Uterus (tissue), 4 donors: Measurements from ENCODE around the gene ARAP2. TPM values are rescaled to one million over a fixed set of nuclear protein-coding genes. Genes with fewer than 3 reads are reported as not detected.

ENCODE experiments used
- DNase-seq, 2 donors: peaks; one replicate each; pipeline ENCODE4 v3.0.0-alpha.2; 2019 to 2020
- H3K27ac ChIP-seq, 2 donors: fragments of 200-600 bp; sonication (generic); 1 replicate in 1 of 2; 2 replicates in 1 of 2; pipeline ENCODE4 v1.5.1; 2016 to 2018
- H3K27me3 ChIP-seq, 2 donors: fragments of 200-600 bp; sonication (generic); one replicate each; pipeline ENCODE4 v1.5.1; 2018 to 2019; ENCODE audit warnings: control low read depth in 1 of 2
- H3K36me3 ChIP-seq, 2 donors: fragments of 200-600 bp; sonication (generic); one replicate each; pipeline ENCODE4 v1.5.1; 2019; ENCODE audit warnings: control low read depth in 1 of 2
- H3K4me1 ChIP-seq, 2 donors: fragments of 200-600 bp; sonication (generic); one replicate each; pipeline ENCODE4 v1.5.1; 2018 to 2019; ENCODE audit warnings: control low read depth in 1 of 2
- H3K4me3 ChIP-seq, 2 donors: fragments of 200-600 bp; sonication (generic); 1 replicate in 1 of 2; 2 replicates in 1 of 2; pipeline ENCODE4 v1.5.1; 2018 to 2019; ENCODE audit warnings: mild to moderate bottlenecking in 1 of 2
- H3K9me3 ChIP-seq, 2 donors: fragments of 200-600 bp; sonication (generic); one replicate each; pipeline ENCODE4 v1.5.1; 2019; ENCODE audit warnings: control low read depth in 1 of 2
- CTCF ChIP-seq, 4 experiments: fragments of 200-600 bp in 2 of 4; fragments of 450-650 bp in 2 of 4; sonication (generic) in 2 of 4; IDR thresholded peaks; one replicate each; pipeline ENCODE4 v1.5.1; 2016 to 2019; ENCODE audit warnings: antibody characterized with exemption in 4 of 4, mild to moderate bottlenecking in 2 of 4, moderate library complexity in 1 of 4
- POLR2A ChIP-seq, 2 donors: fragments of 450-650 bp; IDR thresholded peaks; one replicate each; pipeline ENCODE4 v1.6.1; 2016; ENCODE audit warnings: antibody characterized with exemption in 2 of 2, mild to moderate bottlenecking in 1 of 2, moderate library complexity in 1 of 2
- intact Hi-C: fragments of 100-400 bp; cut with DNase I; formaldehyde crosslinking; loops from one replicate; pipeline ENCODE4 v1.15.1; 2023; ENCODE audit warnings: low total_unique reads
- total RNA-seq, 4 donors: library from RNA; depleted of rRNA in 3 of 4; stranded (reverse); fragments of >200 nt in 3 of 4; gene quantifications; one replicate each; pipeline versions ENCODE4 v1.1.0 to v1.2.4, GENCODE V29; 2014 to 2023
- donor health status: DM: yes; HTN: yes; CAD: no.

The ARAP2 gene
- total RNA-seq, 4 donors from 2014 or later = 10.5 to 134 (median 27.1) TPM

DNA sequence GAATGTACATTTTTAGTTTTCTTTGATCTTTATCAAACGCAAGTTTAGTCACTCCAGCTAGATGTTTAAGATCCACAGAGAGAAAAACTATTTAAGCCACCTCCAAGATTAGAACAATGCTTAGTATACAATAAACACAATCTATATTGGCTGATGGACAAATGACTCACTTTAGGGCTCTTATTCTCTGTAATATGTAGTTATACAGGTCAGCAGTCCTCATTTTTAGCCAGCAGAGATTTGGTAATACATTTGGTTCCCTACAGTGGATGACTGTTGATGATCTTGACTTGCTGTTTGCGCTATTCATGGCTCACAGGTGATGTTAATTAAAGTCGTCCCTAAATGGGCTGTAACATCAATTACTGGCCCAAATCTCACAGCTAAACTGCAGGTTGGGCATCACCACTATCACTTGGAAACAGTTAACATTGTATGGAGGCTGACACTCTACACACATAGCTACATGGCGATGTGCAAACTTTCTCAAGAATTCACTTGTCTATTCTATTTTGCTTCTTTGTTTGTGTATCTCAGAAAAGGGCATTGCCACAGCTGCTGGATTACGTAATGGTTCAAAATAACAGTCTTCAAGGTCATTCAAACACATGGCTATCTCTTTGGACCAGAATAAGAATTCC is 25.3 kb upstream of the ARAP2 start:
- H3K27ac ChIP-seq = no peak overlapping the region
- no peak for TF ChIP-seq POLR2A (IDR thresholded peaks at IDR 0.05)
- TF ChIP-seq CTCF (IDR thresholded peaks at IDR 0.05) = no peak
- no peak overlapping the region for H3K4me3 ChIP-seq
- H3K27me3 ChIP-seq = no peaks in the 10 kb centered on the region
- no peaks in the 10 kb centered on the region for H3K36me3 ChIP-seq
- no peaks in the 10 kb centered on the region for H3K9me3 ChIP-seq
- DNase-seq = no peak
- no peaks in the 10 kb centered on the region for H3K4me1 ChIP-seq
- intact Hi-C loops = no loop called here

DNA sequence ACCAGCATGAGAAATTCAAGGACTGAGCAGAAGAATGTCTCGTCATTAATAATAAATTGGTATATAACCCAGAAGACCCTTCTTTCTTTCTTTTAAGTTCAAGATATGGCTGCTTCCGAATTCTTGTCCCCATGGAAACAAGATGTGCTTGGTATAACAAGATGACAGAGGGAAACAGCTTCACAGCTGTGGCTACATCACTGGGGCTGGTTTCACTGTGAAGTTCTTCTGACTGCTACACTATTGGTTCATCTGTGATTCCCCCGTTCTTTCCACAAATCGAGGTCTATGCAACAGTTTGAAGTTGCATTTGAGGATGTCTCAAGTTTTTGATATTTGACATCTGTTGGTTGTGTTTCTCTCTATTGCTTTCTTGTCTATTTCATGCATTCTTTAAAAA is 24.8 kb upstream of the ARAP2 start:
- H3K36me3 ChIP-seq = no peaks in the 10 kb centered on the region
- no peaks in the 10 kb centered on the region for H3K9me3 ChIP-seq
- H3K27me3 ChIP-seq = no peaks in the 10 kb centered on the region
- intact Hi-C loops = no loop called here
- H3K4me1 ChIP-seq = no peaks in the 10 kb centered on the region
- H3K4me3 ChIP-seq = no peak overlapping the region
- DNase-seq = no peak
- TF ChIP-seq CTCF (IDR thresholded peaks at IDR 0.05) = no peak
- H3K27ac ChIP-seq = no peak overlapping the region

DNA sequence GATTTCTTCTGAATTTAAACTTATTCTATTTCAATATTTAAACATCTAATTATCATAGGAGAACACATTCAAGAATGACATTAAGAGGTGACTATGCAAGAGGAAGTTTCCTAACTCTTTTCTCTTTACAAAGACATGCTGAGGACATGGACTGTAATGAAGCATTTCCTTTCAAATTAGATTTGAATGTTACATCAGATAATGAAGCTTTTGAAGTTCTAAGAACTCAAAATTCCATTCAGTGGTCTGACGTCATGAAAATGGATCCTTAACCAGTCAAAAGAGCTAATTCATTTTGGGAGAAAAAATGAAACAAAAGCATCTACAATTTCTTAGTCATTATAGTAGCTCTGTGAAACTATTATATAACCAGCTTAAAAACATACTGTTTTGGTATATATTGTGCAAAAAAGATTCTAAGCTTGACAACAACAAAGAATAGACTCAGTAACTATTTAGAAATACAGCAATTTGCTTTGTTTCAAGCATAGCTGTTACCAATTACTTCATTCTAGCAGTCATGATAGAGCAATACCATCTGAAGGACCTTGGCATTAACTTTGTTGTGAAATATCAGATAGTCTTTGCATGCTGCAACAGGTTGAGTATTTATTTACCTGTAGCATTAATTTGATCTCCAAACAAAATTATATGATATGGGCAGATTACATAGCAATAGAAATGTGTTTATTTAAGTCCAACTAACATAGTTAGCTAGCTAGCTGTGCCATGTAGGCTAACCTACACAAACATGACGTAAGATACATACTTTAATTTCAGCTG is 23.4 kb upstream of the ARAP2 start:
- DNase-seq = no peak
- TF ChIP-seq CTCF (IDR thresholded peaks at IDR 0.05) (no peak), POLR2A (IDR thresholded peaks at IDR 0.05) (no peak)
- Histone ChIP-seq H3K9me3 (no peaks in the 10 kb centered on the region), H3K27ac (no peak overlapping the region), H3K4me3 (no peak overlapping the region), H3K36me3 (no peaks in the 10 kb centered on the region), H3K27me3 (no peaks in the 10 kb centered on the region), H3K4me1 (no peaks in the 10 kb centered on the region)
- intact Hi-C loops = no loop called here

DNA sequence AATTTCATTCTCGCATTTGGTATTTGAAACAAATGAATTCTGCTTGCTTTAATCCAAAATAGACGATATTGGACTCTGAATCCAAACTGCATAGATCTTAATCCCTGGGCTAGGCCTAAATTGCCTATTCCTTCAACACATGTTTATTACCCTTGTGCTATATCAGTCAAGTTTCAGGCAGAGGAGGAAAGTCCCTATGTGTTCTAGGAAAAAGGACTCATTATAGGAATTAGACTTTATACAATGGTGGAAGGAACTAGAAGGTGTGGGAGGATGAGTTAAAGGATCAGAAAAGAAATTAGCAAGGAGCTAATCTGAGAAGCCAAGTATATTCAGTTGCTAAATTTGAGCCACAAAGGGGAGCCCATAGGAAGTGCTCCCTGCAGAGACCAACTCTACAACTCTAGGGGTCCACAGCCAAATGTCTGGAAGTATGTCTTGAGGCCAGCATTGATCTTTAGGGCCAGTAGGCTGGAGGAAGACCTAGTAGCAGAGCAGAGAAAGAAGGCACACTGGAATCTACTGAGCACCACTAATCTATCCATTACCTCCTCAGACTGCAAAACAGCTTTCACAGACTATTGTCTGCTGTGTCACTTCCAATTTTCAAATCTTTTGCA is 20.0 kb upstream of the ARAP2 start:
- DNase-seq = no peak
- H3K4me3 ChIP-seq = no peak overlapping the region
- no peaks in the 10 kb centered on the region for H3K4me1 ChIP-seq
- no peak overlapping the region for H3K27ac ChIP-seq
- no peaks in the 10 kb centered on the region for H3K36me3 ChIP-seq
- intact Hi-C loops = no loop called here
- TF ChIP-seq POLR2A (IDR thresholded peaks at IDR 0.05) (no peak), CTCF (IDR thresholded peaks at IDR 0.05) (no peak)
- H3K9me3 ChIP-seq = no peaks in the 10 kb centered on the region
- no peaks in the 10 kb centered on the region for H3K27me3 ChIP-seq

GRCh38 chr4:36260731-36261130 is 16.4 kb upstream of the ARAP2 start:
- intact Hi-C loops = no loop called here
- no peak for DNase-seq

More at GRCh38 chr4:36260731-36261130, 16.4 kb upstream of the ARAP2 start:
- H3K4me3 ChIP-seq = no peak overlapping the region
- H3K27ac ChIP-seq = no peak overlapping the region
- H3K4me1 ChIP-seq = no peaks in the 10 kb centered on the region
- no peaks in the 10 kb centered on the region for H3K36me3 ChIP-seq
- no peak for TF ChIP-seq POLR2A (IDR thresholded peaks at IDR 0.05)
- no peak for TF ChIP-seq CTCF (IDR thresholded peaks at IDR 0.05)
- H3K27me3 ChIP-seq = no peaks in the 10 kb centered on the region
- H3K9me3 ChIP-seq = no peaks in the 10 kb centered on the region
